Retinal pigment epithelial cell (primary cell): ENCODE measurements around the gene SLC30A2.

Source experiments
- DNase-seq: peaks from one replicate; pipeline ENCODE4 v3.0.0-alpha.2; 2010; ENCODE audit warnings: low read depth
- H3K4me3 ChIP-seq: 2 replicates; pipeline ENCODE4 v1.5.1; 2011; ENCODE audit warnings: mild to moderate bottlenecking, low read length, control low read depth, moderate library complexity
- TF ChIP-seq, protein P1 (sequence below): conservative IDR thresholded peaks from 2 replicates; pipeline ENCODE4 v1.5.1; 2011; ENCODE audit warnings: low read depth, low read length, control low read depth, inconsistent platforms

The SLC30A2 gene

DNA sequence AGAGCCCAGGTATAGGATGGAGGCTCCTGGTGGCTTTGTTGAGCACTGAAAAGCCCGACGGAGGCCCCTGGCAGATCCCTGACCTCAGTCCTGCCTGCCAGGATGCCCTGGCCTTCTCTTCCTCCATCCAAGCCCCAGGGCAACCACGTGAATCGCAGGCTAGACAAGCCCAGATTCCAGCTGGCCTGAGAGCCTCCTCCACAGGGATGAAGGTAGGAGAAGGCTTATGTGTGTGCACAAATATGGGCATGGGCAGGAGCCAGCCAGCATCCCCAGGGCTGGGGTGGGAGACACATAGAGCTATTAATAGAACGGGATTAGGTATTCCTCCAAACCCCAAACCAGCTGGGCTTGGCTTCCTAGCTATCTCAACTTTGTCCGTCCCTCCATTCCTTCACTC, 28.3 kb downstream of the SLC30A2 start:
- TF ChIP-seq, protein P1, sequence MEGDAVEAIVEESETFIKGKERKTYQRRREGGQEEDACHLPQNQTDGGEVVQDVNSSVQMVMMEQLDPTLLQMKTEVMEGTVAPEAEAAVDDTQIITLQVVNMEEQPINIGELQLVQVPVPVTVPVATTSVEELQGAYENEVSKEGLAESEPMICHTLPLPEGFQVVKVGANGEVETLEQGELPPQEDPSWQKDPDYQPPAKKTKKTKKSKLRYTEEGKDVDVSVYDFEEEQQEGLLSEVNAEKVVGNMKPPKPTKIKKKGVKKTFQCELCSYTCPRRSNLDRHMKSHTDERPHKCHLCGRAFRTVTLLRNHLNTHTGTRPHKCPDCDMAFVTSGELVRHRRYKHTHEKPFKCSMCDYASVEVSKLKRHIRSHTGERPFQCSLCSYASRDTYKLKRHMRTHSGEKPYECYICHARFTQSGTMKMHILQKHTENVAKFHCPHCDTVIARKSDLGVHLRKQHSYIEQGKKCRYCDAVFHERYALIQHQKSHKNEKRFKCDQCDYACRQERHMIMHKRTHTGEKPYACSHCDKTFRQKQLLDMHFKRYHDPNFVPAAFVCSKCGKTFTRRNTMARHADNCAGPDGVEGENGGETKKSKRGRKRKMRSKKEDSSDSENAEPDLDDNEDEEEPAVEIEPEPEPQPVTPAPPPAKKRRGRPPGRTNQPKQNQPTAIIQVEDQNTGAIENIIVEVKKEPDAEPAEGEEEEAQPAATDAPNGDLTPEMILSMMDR = no peak
- no peak for DNase-seq
- H3K4me3 ChIP-seq = no peak overlapping the region

DNA sequence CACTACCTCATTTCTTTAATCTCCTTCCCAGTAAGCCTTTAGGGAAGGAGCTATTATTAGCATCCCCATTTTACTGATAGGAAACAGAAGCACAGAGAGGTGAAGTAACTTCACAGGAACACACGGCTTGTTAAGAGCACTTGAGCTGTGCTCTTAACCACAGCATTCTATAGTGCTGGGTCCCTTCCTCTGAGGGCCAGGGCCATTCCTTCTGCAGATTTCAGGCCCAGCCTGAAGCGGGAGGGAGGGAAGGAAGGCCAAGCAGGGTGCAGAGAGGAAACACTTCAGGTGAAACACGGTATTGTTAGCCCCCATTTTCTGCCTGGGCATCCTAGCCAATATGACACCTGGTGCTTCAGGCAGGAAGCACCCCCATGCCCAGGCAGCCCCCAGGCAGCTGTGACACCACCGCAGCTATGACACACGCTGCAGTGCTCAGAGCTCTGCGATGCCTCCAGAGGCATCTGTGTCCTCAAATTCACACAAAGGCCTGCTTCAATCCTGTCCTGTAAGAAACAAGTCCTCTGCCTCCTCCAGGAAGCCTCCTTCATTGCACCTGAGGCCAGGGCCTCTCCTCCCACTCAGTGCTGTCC, 28.9 kb downstream of the SLC30A2 start:
- no peak for DNase-seq
- TF ChIP-seq, protein P1 = no peak
- H3K4me3 ChIP-seq = no peak overlapping the region

DNA sequence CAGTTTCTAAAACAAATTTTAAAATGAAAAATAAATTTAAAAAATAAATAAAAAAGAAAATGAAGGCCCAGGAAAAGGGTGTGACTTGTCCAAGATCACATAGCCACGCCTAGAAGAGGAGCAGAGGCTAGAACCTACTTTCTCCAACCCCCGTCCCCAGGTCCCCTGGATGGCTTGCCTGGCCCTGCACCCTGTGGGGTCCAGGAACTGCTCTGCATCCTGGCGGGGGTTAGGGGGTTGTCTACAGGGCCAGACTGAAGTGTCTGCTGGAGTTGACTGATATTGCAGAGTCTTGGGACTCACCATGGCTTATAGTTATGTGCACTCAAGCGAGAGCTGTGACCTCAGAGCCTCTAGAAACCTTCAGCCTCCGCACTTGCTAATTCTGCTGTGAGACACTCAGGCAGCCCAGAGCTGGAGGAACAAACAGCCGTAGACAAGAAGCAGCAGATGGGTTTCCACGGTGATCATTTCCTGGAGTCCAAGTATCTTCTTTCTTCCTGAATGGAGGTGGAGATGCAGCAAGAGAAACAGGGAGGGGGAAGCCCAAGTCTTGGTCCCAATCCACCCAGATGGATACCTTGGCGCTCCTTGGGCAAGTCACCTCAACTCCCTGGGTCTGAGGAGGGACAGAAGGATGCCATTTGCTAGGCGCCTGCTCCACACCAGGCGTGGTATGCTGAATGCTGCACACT, 29.5 kb downstream of the SLC30A2 start:
- TF ChIP-seq, protein P1 = no peak
- no peak for DNase-seq
- H3K4me3 ChIP-seq = no peak overlapping the region

DNA sequence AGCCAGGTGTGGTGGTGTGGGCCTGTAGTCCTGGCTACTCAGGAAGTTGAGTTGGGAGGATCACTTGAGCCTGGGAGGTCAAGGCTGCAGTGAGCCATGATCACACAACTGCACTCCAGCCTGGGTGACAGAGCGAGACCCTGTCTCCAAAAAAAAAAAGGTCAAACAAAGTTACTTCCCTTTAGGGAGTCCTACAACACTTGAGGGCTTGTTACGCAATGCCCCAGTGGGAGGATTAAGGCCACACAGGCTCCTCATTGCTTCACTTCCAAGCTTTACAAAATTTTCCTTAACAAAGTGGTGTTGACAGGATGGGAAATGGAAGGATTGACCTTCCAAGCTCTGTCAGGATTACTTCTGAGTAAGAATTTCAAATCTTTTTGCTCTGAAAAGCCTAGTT, 30.6 kb downstream of the SLC30A2 start:
- H3K4me3 ChIP-seq = no peak overlapping the region
- DNase-seq = no peak

GRCh38 chr1:26014179-26014578, 31.7 kb downstream of the SLC30A2 start:
- DNase-seq = no peak
- H3K4me3 ChIP-seq = no peak overlapping the region
- TF ChIP-seq, protein P1 = no peak

More for the DNA sequence above, 30.6 kb downstream of the SLC30A2 start:
- TF ChIP-seq, protein P1 = no peak

GRCh38 chr1:26012864-26013263, 33.1 kb downstream of the SLC30A2 start:
- H3K4me3 ChIP-seq = no peak overlapping the region
- no peak for DNase-seq
- TF ChIP-seq, protein P1 = no peak

- no peak for DNase-seq
- H3K4me3 ChIP-seq = no peak overlapping the region
- TF ChIP-seq, protein P1 = no peak
These were observed 35.1 kb downstream of the SLC30A2 start for GRCh38 chr1:26010825-26011224.
